Smooth muscle cell (in vitro differentiated cells): ENCODE data around the gene ANAPC16. TPM values are rescaled to one million over a fixed set of nuclear protein-coding genes. Genes with fewer than 3 reads are reported as not detected.

Source experiments
- DNase-seq: peaks from one replicate; lab custom pipeline; 2025; ENCODE audit not compliant: unreplicated experiment; lab: John Stamatoyannopoulos, UW
- H2AFZ ChIP-seq: fragments of 200-600 bp; sonication (generic); 2 replicates; pipeline ENCODE4 v1.6.0; 2016; ENCODE audit warnings: antibody characterized with exemption, low read depth, mild to moderate bottlenecking
- H3F3A ChIP-seq: fragments of 200-600 bp; sonication (generic); 2 replicates; pipeline ENCODE4 v1.6.0; 2017; ENCODE audit warnings: antibody characterized with exemption, low read depth
- H3K27ac ChIP-seq: fragments of 200-600 bp; sonication (generic); 2 replicates; pipeline ENCODE4 v1.5.1; 2016; ENCODE audit warnings: low read depth, mild to moderate bottlenecking
- H3K27me3 ChIP-seq: fragments of 200-600 bp; sonication (generic); 2 replicates; pipeline ENCODE4 v1.6.1; 2016; ENCODE audit warnings: low read depth, mild to moderate bottlenecking
- H3K36me3 ChIP-seq: fragments of 200-600 bp; sonication (generic); 2 replicates; pipeline ENCODE4 v1.5.1; 2016; ENCODE audit warnings: low read depth
- H3K4me1 ChIP-seq: fragments of 200-600 bp; sonication (generic); 2 replicates; pipeline ENCODE4 v1.5.1; 2016; ENCODE audit warnings: low read depth
- H3K4me2 ChIP-seq: fragments of 200-600 bp; sonication (generic); 2 replicates; pipeline ENCODE4 v1.6.0; 2016; ENCODE audit warnings: mild to moderate bottlenecking
- H3K4me3 ChIP-seq: fragments of 200-600 bp; sonication (generic); 2 replicates; pipeline ENCODE4 v1.5.1; 2016; ENCODE audit warnings: mild to moderate bottlenecking
- H3K79me2 ChIP-seq: fragments of 200-600 bp; sonication (generic); 2 replicates; pipeline ENCODE4 v1.6.0; 2016; ENCODE audit warnings: low read depth, mild to moderate bottlenecking
- H3K9ac ChIP-seq: fragments of 200-600 bp; sonication (generic); 2 replicates; pipeline ENCODE4 v1.6.0; 2016; ENCODE audit warnings: low read depth
- H3K9me3 ChIP-seq: fragments of 200-600 bp; sonication (generic); replicated peaks from 2 replicates; pipeline ENCODE4 v1.5.1; 2016; ENCODE audit warnings: low read depth
- H4K20me1 ChIP-seq: fragments of 200-600 bp; sonication (generic); 2 replicates; pipeline ENCODE4 v1.6.0; 2016; ENCODE audit warnings: low read depth
- CTCF ChIP-seq: fragments of 200-600 bp; sonication (generic); IDR thresholded peaks from 2 replicates; pipeline ENCODE4 v1.5.1; 2017; ENCODE audit warnings: borderline replicate concordance, mild to moderate bottlenecking, antibody characterized with exemption; ENCODE audit not compliant: insufficient read depth, poor library complexity, severe bottlenecking
- WGBS: methylation state at CpG from one replicate; pipeline ENCODE4 v1.1.7; 2016; ENCODE audit warnings: low lambda C conversion rate; 5-methylcytosine and 5-hydroxymethylcytosine counted together
- polyA plus RNA-seq: library from polyadenylated mRNA; unstranded; fragments of >200 nt; fragmentation: Nextera tagmentation; extraction: Ambion mirVana; gene quantifications from 2 replicates; pipeline ENCODE4 v1.2.1, GENCODE V29; 2016
- total RNA-seq: library from RNA; depleted of rRNA; stranded (reverse); fragments of >200 nt; gene quantifications from 2 replicates; pipeline ENCODE4 v1.2.3, GENCODE V29; 2014

The ANAPC16 gene
- total and polyA plus RNA-seq, 2 experiments from 2014 or later, result 76.4 to 81.8 TPM

GRCh38 chr10:72174297-72174662 is 41.5 kb upstream of the ANAPC16 start:
- Histone ChIP-seq H3K9me3 (no peaks in the 10 kb centered on the region), H3K4me1 (no peaks in the 10 kb centered on the region), H3K36me3 (no peaks in the 10 kb centered on the region), H4K20me1 (no peaks in the 10 kb centered on the region), H3K79me2 (no peaks in the 10 kb centered on the region), H3K9ac (no peak overlapping the region), H3F3A (no peaks in the 10 kb centered on the region), H3K4me2 (no peak overlapping the region), H2AFZ (no peak overlapping the region), H3K4me3 (no peak overlapping the region), H3K27ac (no peak overlapping the region), H3K27me3 (no peaks in the 10 kb centered on the region)
- no peak for DNase-seq
- no peak for TF ChIP-seq CTCF

GRCh38 chr10:72175149-72175548 is 40.7 kb upstream of the ANAPC16 start:
- DNase-seq, result no peak
- no peaks in the 10 kb centered on the region for H4K20me1 ChIP-seq
- H3K36me3 ChIP-seq, result no peaks in the 10 kb centered on the region
- H3K27ac ChIP-seq, result peak overlapping the region; percentile 3
- TF ChIP-seq CTCF, result no peak
- no peaks in the 10 kb centered on the region for H3K4me1 ChIP-seq
- no peaks in the 10 kb centered on the region for H3K9me3 ChIP-seq
- H3K27me3 ChIP-seq, result no peaks in the 10 kb centered on the region
- H3K79me2 ChIP-seq, result no peaks in the 10 kb centered on the region
- no peak overlapping the region for H3K4me3 ChIP-seq
- WGBS, result 39% methylated on average over 1 of the region's 1 CpG
- H3K9ac ChIP-seq, result no peak overlapping the region
- no peak overlapping the region for H2AFZ ChIP-seq
- H3F3A ChIP-seq, result no peaks in the 10 kb centered on the region
- H3K4me2 ChIP-seq, result peak overlapping the region; percentile 46

- WGBS, result 93% methylated on average over 2 of the region's 2 CpGs
- no peaks in the 10 kb centered on the region for H3K36me3 ChIP-seq
- H3K79me2 ChIP-seq, result no peaks in the 10 kb centered on the region
- no peak for DNase-seq
- no peak overlapping the region for H3K9ac ChIP-seq
- no peaks in the 10 kb centered on the region for H3K4me1 ChIP-seq
- no peak overlapping the region for H3K4me3 ChIP-seq
- no peak overlapping the region for H3K4me2 ChIP-seq
- H4K20me1 ChIP-seq, result no peaks in the 10 kb centered on the region
- no peak for TF ChIP-seq CTCF
- no peaks in the 10 kb centered on the region for H3K27me3 ChIP-seq
- no peaks in the 10 kb centered on the region for H3F3A ChIP-seq
- H3K9me3 ChIP-seq, result no peaks in the 10 kb centered on the region
- no peak overlapping the region for H3K27ac ChIP-seq
- H2AFZ ChIP-seq, result no peak overlapping the region
Observed at GRCh38 chr10:72176701-72177100, 39.1 kb upstream of the ANAPC16 start.

- Histone ChIP-seq H3F3A (no peaks in the 10 kb centered on the region), H2AFZ (no peak overlapping the region), H3K36me3 (no peaks in the 10 kb centered on the region), H3K27me3 (no peaks in the 10 kb centered on the region), H3K4me2 (no peak overlapping the region), H4K20me1 (no peaks in the 10 kb centered on the region), H3K4me1 (no peaks in the 10 kb centered on the region), H3K27ac (no peak overlapping the region), H3K9ac (no peak overlapping the region), H3K9me3 (no peaks in the 10 kb centered on the region), H3K4me3 (no peak overlapping the region), H3K79me2 (no peaks in the 10 kb centered on the region)
- TF ChIP-seq CTCF, result no peak
- 90% methylated on average over 2 of the region's 2 CpGs for WGBS
- DNase-seq, result no peak
Observed at GRCh38 chr10:72177454-72177853, 38.4 kb upstream of the ANAPC16 start.
